Measurements from ENCODE around the gene PRKAG2.

DNA sequence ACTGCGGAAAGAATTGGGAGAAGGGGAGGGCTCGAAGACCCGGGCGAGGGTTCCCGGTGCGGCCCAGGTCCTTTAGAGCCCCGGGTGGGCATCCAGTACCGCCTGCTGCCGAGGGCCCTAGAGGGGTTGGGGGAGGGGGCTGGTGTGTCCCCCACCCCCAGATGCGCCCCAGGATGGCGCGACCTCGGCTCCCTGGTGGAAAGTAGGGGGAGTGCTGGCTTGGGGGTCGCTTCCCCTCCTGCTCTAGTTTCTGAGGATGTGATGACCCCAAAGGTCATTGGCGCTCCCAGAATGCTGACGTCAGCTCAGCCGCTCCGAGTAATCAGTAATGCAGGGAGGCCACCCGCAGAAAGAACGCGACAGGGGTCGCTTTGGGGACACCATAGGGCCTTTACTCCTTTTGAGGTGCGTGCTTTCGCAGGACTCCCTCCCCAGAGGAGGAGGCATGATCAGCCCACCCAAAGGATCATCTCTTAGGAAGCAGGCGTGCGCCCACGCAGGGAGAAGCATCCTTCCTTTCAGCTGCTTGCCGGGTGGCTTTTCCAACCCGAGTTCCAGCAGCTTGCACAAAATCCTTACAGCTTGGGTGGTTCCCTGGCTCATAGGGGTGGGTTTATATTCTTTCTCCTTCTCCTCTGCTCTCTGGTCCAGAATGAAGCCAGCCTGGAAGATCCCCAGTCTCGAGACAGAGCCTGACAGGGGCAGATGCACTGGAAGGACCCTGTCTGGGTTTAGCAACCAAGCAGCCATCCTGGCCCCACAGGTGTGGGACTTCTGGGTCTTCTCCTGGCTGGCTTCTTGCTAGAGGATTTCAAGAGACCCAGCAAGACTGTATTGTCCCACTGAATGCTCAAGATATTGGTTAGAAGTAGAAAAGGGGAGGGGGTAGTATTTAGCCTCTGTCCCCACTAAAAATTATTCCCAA, 1.3 kb upstream of the PRKAG2 start:
- no peak for TF ChIP-seq POLR2A (IDR thresholded peaks at IDR 0.05)
- TF ChIP-seq, protein P1, sequence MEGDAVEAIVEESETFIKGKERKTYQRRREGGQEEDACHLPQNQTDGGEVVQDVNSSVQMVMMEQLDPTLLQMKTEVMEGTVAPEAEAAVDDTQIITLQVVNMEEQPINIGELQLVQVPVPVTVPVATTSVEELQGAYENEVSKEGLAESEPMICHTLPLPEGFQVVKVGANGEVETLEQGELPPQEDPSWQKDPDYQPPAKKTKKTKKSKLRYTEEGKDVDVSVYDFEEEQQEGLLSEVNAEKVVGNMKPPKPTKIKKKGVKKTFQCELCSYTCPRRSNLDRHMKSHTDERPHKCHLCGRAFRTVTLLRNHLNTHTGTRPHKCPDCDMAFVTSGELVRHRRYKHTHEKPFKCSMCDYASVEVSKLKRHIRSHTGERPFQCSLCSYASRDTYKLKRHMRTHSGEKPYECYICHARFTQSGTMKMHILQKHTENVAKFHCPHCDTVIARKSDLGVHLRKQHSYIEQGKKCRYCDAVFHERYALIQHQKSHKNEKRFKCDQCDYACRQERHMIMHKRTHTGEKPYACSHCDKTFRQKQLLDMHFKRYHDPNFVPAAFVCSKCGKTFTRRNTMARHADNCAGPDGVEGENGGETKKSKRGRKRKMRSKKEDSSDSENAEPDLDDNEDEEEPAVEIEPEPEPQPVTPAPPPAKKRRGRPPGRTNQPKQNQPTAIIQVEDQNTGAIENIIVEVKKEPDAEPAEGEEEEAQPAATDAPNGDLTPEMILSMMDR (IDR thresholded peaks at IDR 0.05): peak in 1 of 3 donors; percentile 11

All from breast epithelium (tissue), 3 donors.